Body of pancreas (tissue), 4 donors: Measurements from ENCODE around the gene TRPM3. TPM values are rescaled to one million over a fixed set of nuclear protein-coding genes. Genes with fewer than 3 reads are reported as not detected.

Source experiments
- ATAC-seq: fragments of 150-250 bp; one replicate; pipeline ENCODE4 v1.9.1; 2016
- DNase-seq, 4 donors: peaks; one replicate each; pipeline ENCODE4 v3.0.0-alpha.2; 2019
- H3K27ac ChIP-seq, 4 donors: fragments of 200-600 bp; sonication (generic); 1 replicate in 3 of 4; 2 replicates in 1 of 4; pipeline versions ENCODE4 v1.5.1 to v1.6.1; 2016 to 2019; ENCODE audit warnings: mild to moderate bottlenecking in 1 of 4, mixed read lengths in 1 of 4, moderate library complexity in 1 of 4
- H3K27me3 ChIP-seq, 2 donors: fragments of 200-600 bp; sonication (generic); one replicate each; pipeline ENCODE4 v1.6.0; 2016; ENCODE audit warnings: mild to moderate bottlenecking in 1 of 2
- H3K36me3 ChIP-seq, 2 donors: fragments of 200-600 bp; sonication (generic); replicated peaks in 1 of 2; 2 replicates each; pipeline ENCODE4 v1.5.1; 2016; ENCODE audit warnings: low read depth in 2 of 2; ENCODE audit not compliant: insufficient read depth in 1 of 2
- H3K4me1 ChIP-seq: fragments of 200-600 bp; sonication (generic); one replicate; pipeline ENCODE4 v1.6.0; 2016
- H3K4me3 ChIP-seq, 2 donors: fragments of 200-600 bp; sonication (generic); 1 replicate in 1 of 2; 2 replicates in 1 of 2; pipeline ENCODE4 v1.5.1; 2016 to 2019
- H3K9me3 ChIP-seq, 3 donors: fragments of 200-600 bp; sonication (generic); 1 replicate in 2 of 3; 2 replicates in 1 of 3; pipeline ENCODE4 v1.5.1; 2016
- POLR2A ChIP-seq, 3 donors: fragments of 450-650 bp; IDR thresholded peaks; one replicate each; pipeline ENCODE4 v1.6.1; 2016; ENCODE audit warnings: antibody characterized with exemption in 3 of 3, mild to moderate bottlenecking in 2 of 3
- WGBS, 2 donors: methylation state at CpG; one replicate each; pipeline ENCODE4 v1.1.5; 2017; 5-methylcytosine and 5-hydroxymethylcytosine counted together
- intact Hi-C: fragments of 100-400 bp; cut with DNase I; formaldehyde crosslinking; loops from one replicate; pipeline ENCODE4 v1.15.1; 2023
- total RNA-seq, 2 donors: library from RNA; depleted of rRNA; stranded (reverse); fragments of >200 nt; gene quantifications; one replicate each; pipeline ENCODE4 v1.1.0, GENCODE V29; 2016
- TF ChIP-seq, protein P1 (sequence below), 7 experiments: fragments of 450-650 bp in 4 of 7; fragments of 200-600 bp in 3 of 7; sonication (generic) in 3 of 7; IDR thresholded peaks; one replicate each; pipeline ENCODE4 v1.5.1; 2016 to 2019; ENCODE audit warnings: antibody characterized with exemption in 7 of 7

Gene TRPM3
- total RNA-seq, 2 donors from 2014 or later = 0.78 to 1.3 TPM

GRCh38 chr9:70529377-70529776 is 592.0 kb downstream of the TRPM3 start:
- Histone ChIP-seq H3K9me3 (no peaks in the 10 kb centered on the region), H3K27me3 (no peaks in the 10 kb centered on the region), H3K36me3 (no peaks in the 10 kb centered on the region), H3K4me3 (no peak overlapping the region), H3K4me1 (no peaks in the 10 kb centered on the region), H3K27ac (no peak overlapping the region)
- intact Hi-C loops = no loop called here
- no peak for TF ChIP-seq POLR2A (IDR thresholded peaks at IDR 0.05)
- TF ChIP-seq, protein P1, sequence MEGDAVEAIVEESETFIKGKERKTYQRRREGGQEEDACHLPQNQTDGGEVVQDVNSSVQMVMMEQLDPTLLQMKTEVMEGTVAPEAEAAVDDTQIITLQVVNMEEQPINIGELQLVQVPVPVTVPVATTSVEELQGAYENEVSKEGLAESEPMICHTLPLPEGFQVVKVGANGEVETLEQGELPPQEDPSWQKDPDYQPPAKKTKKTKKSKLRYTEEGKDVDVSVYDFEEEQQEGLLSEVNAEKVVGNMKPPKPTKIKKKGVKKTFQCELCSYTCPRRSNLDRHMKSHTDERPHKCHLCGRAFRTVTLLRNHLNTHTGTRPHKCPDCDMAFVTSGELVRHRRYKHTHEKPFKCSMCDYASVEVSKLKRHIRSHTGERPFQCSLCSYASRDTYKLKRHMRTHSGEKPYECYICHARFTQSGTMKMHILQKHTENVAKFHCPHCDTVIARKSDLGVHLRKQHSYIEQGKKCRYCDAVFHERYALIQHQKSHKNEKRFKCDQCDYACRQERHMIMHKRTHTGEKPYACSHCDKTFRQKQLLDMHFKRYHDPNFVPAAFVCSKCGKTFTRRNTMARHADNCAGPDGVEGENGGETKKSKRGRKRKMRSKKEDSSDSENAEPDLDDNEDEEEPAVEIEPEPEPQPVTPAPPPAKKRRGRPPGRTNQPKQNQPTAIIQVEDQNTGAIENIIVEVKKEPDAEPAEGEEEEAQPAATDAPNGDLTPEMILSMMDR (IDR thresholded peaks at IDR 0.05) = no peak
- DNase-seq (no peak), ATAC-seq (no peak)
- 85 to 86% methylated on average over 6 of the region's 6 CpGs for WGBS, 2 donors

DNA sequence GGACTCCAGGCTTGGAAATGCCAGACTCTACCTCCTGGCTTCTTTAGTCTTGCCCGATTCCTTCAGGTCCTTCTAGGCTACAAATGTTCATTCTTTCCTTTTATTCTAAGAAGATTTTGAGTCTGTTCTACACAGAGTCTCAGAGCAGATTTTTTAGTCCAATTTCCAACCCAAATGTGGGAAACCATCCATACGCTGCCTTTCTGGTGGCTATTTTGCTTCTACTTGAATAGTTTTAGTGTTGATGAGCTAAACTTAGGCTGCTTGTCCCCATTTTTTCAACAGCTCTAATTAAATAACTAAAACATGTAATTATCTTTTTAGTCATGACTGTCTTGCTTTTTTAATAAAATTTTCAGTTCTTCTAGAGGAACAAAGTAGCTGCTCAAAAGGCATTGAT is 594.5 kb downstream of the TRPM3 start:
- no peak for DNase-seq

GRCh38 chr9:70525519-70525918 is 595.9 kb downstream of the TRPM3 start:
- Histone ChIP-seq H3K27me3 (no peaks in the 10 kb centered on the region), H3K36me3 (no peaks in the 10 kb centered on the region), H3K4me1 (no peaks in the 10 kb centered on the region), H3K4me3 (no peak overlapping the region), H3K9me3 (no peaks in the 10 kb centered on the region), H3K27ac (no peak overlapping the region)
- intact Hi-C loops = no loop called here
- WGBS, 2 donors = 70 to 86% methylated on average over 1 of the region's 1 CpG
- no peak for DNase-seq
- ATAC-seq = no peak
- TF ChIP-seq POLR2A (IDR thresholded peaks at IDR 0.05) = no peak
- TF ChIP-seq, protein P1 (IDR thresholded peaks at IDR 0.05) = no peak

More for the DNA sequence above, 594.5 kb downstream of the TRPM3 start:
- no peak for TF ChIP-seq POLR2A (IDR thresholded peaks at IDR 0.05)
- TF ChIP-seq, protein P1 (IDR thresholded peaks at IDR 0.05) = no peak
- intact Hi-C loops = no loop called here
- Histone ChIP-seq H3K9me3 (no peaks in the 10 kb centered on the region), H3K4me1 (no peaks in the 10 kb centered on the region), H3K36me3 (no peaks in the 10 kb centered on the region), H3K27ac (no peak overlapping the region), H3K4me3 (no peak overlapping the region), H3K27me3 (no peaks in the 10 kb centered on the region)
- 97 to 100% methylated on average over 2 of the region's 2 CpGs for WGBS, 2 donors
- ATAC-seq = no peak

- no peak for DNase-seq
These were observed 601.3 kb downstream of the TRPM3 start for GRCh38 chr9:70519912-70520724.

More at GRCh38 chr9:70519912-70520724, 601.3 kb downstream of the TRPM3 start:
- H3K4me3 ChIP-seq = no peak overlapping the region
- no peak for TF ChIP-seq POLR2A (IDR thresholded peaks at IDR 0.05)
- TF ChIP-seq, protein P1 (IDR thresholded peaks at IDR 0.05) = no peak
- intact Hi-C loops = no loop called here
- no peaks in the 10 kb centered on the region for H3K9me3 ChIP-seq
- ATAC-seq = no peak
- no peaks in the 10 kb centered on the region for H3K27me3 ChIP-seq
- H3K36me3 ChIP-seq = no peaks in the 10 kb centered on the region
- H3K4me1 ChIP-seq = no peaks in the 10 kb centered on the region
- 74 to 75% methylated on average over 11 of the region's 11 CpGs for WGBS, 2 donors
- H3K27ac ChIP-seq = no peak overlapping the region
